Heart left ventricle (tissue), 13 donors: ENCODE measurements around the gene WDR73.

Experiments used
- POLR2A ChIP-seq, 2 donors: fragments of 450-650 bp; IDR thresholded peaks; one replicate each; pipeline ENCODE4 v1.6.1; 2017; ENCODE audit warnings: antibody characterized with exemption in 2 of 2, mild to moderate bottlenecking in 2 of 2, moderate library complexity in 2 of 2
- TF ChIP-seq, protein P1 (sequence below), 12 donors: fragments of 200-600 bp; sonication (generic) in 4 of 12; IDR thresholded peaks; one replicate each; pipeline versions ENCODE4 v1.5.0 to v1.8.0; 2018 to 2022; ENCODE audit warnings: antibody characterized with exemption in 12 of 12, mild to moderate bottlenecking in 5 of 12
- donor health status: ischemic (EF 13 %, LVEDD 7.1; RV severe dilation, severe dysfunction).
- donor health status: DM: no; HTN: yes; CAD: no.
- donor health status: DM: no; HTN: no; CAD: no.
- donor health status: ischemic (EF 25% LVEDD 6.9; RV normal size, moderate dysfunction).
- donor health status: ischemic (EF 25% LVEDD 5.7; RV mildly dilated, moderate dysfunction).
- donor health status: ischemic (EF 35%, LVEDD 5.7; RV mildly dilated, moderate dysfunction).
- donor health status: nonischemic (EF 11% LVEDD 7.7; RV severe dilation, severe dysfunction).
- donor health status: DM: yes; HTN: yes; CAD: no.
- donor health status: PGD.
- donor health status: ischemic (EF 29% LVEDD 5.4; RV normal size, mild dysfunction).
- donor health status: nonischemic (EF 23%, LVEDD 6.1; RV moderate dilation, normal function).

DNA sequence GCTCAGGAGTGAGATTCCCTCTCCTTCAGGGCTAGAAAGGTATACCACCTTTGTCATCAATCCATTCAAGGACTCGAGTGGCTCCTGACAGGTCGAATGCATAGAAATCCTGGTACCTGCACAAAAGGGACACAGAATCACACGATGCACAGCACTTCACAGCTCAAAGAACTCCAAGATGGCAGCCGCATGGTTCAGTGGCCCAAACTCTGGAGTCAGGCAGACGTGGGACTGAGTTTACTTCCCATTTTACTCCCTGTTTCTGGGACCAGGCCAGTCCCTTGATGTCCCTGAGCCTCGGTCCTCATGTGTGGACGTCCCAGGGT is 536 bp downstream of the WDR73 start:
- TF ChIP-seq, protein P1, sequence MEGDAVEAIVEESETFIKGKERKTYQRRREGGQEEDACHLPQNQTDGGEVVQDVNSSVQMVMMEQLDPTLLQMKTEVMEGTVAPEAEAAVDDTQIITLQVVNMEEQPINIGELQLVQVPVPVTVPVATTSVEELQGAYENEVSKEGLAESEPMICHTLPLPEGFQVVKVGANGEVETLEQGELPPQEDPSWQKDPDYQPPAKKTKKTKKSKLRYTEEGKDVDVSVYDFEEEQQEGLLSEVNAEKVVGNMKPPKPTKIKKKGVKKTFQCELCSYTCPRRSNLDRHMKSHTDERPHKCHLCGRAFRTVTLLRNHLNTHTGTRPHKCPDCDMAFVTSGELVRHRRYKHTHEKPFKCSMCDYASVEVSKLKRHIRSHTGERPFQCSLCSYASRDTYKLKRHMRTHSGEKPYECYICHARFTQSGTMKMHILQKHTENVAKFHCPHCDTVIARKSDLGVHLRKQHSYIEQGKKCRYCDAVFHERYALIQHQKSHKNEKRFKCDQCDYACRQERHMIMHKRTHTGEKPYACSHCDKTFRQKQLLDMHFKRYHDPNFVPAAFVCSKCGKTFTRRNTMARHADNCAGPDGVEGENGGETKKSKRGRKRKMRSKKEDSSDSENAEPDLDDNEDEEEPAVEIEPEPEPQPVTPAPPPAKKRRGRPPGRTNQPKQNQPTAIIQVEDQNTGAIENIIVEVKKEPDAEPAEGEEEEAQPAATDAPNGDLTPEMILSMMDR (IDR thresholded peaks at IDR 0.05) = no peak
- no peak for TF ChIP-seq POLR2A (IDR thresholded peaks at IDR 0.05)
